ENCODE results near the gene HSF4.

The HSF4 gene

DNA sequence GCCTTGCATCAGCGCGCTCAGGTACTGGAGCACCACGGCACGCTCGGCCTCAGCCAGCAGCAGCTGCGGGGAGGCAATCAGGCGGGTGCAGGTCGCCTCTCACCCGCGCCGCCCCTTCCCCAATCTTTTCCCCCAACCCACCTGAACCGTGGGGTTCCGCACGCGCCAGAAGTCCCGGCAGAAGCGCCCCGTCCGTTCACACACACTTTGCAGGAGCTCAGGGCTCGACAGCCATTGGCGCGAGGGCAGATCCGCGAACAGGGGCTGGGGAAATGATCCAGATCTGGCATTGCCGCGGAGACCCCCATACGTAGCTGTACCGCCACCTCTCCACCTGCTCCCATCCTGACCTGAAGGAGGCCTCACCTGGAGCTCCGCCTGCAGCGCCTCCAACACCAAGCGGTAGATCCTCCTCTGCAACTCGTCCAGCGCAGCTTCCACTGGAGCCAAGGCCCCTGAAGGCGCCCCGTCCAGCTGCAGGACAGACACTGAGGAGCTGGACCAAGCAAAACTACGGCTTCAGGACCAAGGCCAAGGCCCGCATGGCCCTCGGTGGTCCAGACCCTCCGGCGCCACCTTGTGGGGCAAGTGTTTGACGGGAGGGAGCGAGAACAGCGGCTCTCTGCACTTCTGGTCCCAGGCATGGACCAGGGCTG is 20.6 kb downstream of the HSF4 start:
- DNase-seq (ENCODE audit: low read depth) = peak; percentile 75

DNA sequence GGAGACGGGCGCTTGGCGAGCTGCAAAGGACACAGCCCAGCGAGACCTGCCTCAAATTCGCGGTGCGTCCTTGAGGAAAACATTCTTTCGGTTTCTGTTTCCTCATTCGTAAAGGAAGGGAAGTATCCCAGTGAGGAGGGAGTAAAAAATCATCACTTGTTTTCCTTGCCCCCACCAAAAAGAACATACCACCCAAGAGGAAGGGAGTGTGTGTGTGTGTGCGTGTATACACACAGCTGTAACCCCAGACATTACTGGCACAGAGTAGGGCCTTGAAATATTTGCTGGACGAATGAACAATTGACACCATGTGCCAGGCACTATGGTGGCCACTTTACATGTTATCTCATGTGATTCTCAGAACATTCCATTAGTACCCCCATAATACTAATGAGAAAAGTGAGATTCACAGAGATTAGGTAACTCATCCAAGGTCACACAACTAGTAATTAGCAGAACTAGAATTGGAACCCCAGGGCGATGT is 21.1 kb downstream of the HSF4 start:
- DNase-seq (ENCODE audit: low read depth) = no peak

GRCh38 chr16:67186550-67186950 is 22.0 kb downstream of the HSF4 start:
- DNase-seq (ENCODE audit: low read depth) = no peak

DNA sequence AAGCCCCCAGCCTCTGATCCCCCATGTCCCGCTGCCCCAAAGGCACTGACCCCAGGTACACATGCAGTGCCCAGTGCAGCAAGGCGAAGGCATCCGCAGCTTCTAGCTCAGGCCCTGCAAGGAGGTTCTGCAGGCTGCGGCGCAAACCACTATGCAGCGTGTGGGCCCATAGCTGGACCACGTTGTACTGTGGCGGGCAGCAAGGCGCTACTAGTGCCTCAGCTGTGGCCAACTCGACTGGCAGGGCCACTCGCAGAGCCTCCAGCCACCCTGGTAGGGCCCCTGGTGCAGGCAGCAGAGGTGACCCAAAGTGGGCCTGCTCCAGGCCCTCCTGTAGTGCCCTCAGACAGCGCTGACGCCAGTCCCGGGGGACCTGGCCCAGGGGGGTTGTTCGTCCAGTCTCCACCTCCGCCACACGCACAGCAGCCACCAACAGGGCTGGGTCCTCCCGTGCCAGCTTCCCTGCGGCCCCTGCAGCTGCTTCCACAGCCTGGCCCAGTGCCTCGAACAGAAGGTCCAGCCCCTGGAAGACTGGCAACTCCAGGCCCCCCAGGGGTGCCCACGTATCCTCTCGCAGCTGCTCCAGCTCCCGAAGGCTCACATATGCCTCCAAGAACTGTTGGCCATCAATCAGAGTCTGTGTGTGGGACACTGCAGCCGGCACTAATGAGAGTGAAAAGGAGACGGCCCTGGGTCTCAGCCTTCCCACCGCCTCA is 22.8 kb downstream of the HSF4 start:
- DNase-seq (ENCODE audit: low read depth) = no peak

DNA sequence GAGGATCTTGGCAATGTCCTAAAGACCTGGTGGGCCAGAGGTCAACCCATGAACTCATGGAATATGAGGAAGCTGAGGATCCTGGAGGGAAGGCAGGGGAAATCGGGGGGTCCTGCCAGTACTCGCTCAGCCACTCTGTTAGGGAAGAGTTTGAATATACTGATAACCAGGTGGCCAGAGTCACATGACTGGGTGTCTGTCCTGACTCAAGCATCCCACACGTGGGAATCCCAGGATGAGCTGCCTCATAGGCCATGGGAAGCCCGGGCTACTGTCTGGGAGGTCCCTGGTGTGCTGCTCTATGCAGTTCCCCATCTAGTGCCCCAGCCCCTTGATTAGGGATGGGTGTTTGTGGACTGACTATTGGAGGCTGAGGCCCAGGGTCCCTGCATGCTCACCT is 23.8 kb downstream of the HSF4 start:
- no peak for DNase-seq (ENCODE audit: low read depth)

GRCh38 chr16:67188798-67189197 is 24.3 kb downstream of the HSF4 start:
- DNase-seq (ENCODE audit: low read depth) = no peak

GRCh38 chr16:67190041-67190440 is 25.5 kb downstream of the HSF4 start, which contains the start of gene EXOC3L1:
Gene EXOC3L1 (minus strand): TSS chr16:67190136. CDS start chr16:67189676, 460 bp downstream.
- DNase-seq (ENCODE audit: low read depth) = no peak

- no peak for DNase-seq (ENCODE audit: low read depth)
These were observed 26.2 kb downstream of the HSF4 start for GRCh38 chr16:67190448-67191399.

GRCh38 chr16:67191411-67191994 is 27.0 kb downstream of the HSF4 start:
- DNase-seq (ENCODE audit: low read depth) = no peak

DNA sequence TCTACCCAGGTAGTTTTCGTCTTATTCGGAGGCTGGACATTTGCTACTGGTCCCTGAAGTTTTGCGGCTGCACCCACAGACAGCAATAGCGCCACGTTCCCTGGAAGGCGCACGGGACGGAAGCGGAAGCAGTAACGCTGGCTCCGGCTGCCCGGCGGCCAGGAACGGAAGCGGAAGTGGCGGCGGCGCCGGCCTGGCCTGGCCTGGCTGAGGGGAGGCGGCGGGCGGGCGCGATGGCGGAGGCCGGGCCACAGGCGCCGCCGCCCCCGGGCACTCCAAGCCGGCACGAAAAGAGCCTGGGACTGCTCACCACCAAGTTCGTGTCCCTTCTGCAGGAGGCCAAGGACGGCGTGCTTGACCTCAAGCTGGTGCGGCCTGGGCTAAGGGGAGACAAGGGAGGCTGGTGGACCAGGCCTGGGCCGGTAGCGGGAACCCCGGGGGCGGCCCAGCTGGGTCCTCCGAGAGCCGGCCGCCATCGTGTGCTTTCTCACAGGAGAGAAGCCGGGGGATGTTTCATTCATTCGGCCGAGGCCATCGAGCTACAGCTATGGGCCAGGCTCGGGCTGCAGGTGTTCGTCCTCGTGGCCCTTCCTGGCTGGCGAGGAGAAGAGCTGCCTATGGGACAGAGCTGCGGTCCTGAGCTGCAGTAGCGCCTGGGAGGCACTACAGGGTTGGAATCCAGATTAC is 27.6 kb downstream of the HSF4 start, which contains the start of gene E2F4:
Gene E2F4, plus strand, starts transcription at position 161 of the 687 bp plus-strand sequence. Its CDS starts 73 bp downstream, at position 234.
- DNase-seq (ENCODE audit: low read depth) = peak; percentile 80

- DNase-seq (ENCODE audit: low read depth) = no peak
These were observed 28.3 kb downstream of the HSF4 start for GRCh38 chr16:67192781-67193361.

GRCh38 chr16:67193536-67193935 is 29.0 kb downstream of the HSF4 start:
- DNase-seq (ENCODE audit: low read depth) = no peak

GRCh38 chr16:67194260-67194659 is 29.7 kb downstream of the HSF4 start:
- no peak for DNase-seq (ENCODE audit: low read depth)

DNA sequence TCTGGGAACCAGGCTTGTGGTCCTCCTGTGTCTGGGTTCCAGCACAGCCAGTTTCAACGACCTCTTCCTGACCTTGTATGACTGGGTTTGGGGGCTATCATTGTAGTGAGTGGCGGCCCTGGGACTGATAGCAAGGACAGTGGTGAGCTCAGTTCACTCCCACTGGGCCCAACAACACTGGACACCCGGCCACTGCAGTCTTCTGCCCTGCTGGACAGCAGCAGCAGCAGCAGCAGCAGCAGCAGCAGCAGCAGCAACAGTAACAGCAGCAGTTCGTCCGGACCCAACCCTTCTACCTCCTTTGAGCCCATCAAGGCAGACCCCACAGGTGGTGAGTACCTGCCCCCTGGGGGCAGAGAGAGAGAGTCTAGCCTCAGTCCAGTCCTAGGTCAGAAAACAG is 31.1 kb downstream of the HSF4 start:
- no peak for DNase-seq (ENCODE audit: low read depth)

GRCh38 chr16:67196881-67197280 is 32.3 kb downstream of the HSF4 start:
- no peak for DNase-seq (ENCODE audit: low read depth)

GRCh38 chr16:67197704-67198103 is 33.2 kb downstream of the HSF4 start:
- DNase-seq (ENCODE audit: low read depth) = no peak

DNA sequence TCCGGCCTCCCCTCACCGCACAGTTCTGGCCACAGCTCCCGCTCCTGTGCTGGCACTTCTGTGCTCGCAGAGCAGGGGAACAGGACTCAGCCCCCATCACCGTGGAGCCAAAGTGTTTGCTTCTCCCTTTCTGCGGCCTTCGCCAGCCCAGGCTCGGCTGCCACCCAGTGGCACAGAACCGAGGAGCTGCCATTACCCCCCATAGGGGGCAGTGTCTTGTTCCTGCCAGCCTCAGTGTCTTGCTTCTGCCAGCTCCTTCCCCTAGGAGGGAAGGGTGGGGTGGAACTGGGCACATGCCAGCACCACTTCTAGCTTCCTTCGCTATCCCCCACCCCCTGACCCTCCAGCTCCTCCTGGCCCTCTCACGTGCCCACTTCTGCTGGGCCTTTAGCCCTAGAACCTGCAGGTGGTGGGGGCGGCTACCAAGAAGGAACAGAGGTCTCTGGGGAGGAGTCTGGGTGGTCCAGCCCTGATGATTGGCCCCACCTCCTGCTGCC is 33.7 kb downstream of the HSF4 start:
- DNase-seq (ENCODE audit: low read depth) = no peak

DNA sequence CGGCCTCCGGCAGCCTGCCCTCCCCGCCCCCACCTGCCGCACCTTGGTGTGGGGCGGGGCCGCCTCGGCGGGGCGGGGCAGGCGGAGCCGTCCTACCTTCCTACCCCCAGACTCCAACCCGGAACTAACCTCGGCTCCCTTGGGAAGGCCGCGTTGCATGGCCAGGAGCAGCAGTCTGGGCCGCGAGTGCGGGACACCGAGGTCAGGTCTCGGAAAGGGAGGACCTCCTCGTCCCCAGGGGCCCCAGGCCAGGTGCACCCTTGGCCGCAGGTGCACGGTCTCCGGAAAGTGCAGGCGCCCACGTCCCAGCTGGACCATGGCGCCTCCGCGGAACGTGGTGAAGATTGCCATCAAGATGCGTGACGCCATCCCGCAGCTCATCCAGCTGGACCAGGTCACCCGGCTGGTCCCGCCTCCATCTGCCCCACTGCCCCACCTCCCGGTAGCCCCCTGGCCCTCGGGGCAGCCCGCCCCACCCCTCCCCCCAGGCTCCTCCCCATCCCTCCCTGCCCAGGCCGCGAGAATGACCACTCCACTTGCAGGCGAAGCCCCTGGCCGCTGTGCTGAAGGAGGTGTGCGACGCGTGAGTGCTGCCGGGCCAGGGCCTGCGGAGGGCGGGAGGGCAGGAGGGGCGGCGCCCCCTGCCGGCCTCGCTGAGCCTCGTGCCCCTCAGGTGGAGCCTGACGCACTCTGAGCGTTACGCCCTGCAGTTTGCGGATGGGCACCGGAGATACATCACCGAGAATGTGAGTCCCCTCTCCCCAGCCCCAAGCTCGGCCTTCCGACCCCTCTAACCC is 34.7 kb downstream of the HSF4 start, which contains the start of gene ELMO3:
Gene ELMO3, plus strand, starts transcription at position 121 of the 797 bp plus-strand sequence. Its CDS starts 196 bp downstream, at position 317.
- DNase-seq (ENCODE audit: low read depth) = no peak

DNA sequence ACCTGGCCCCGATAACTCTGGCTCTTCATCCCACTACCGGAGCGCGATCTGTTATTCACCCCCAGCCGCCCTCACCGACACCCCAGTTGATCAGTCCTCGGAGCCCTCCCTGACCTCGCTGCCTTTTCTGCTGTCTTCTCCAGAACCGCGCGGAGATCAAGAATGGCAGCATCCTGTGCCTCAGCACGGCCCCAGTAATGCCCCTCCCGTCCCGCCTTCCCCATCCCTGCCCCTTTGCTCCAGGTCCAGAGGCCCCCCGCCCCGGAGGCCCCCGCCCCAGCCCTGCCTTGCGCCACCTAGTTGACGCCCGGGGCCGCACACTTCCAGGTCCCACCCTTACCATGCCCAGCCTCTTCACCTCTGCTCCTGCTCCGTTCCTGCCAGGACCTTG is 35.3 kb downstream of the HSF4 start:
- DNase-seq (ENCODE audit: low read depth) = no peak

- no peak for DNase-seq (ENCODE audit: low read depth)
These were observed 35.9 kb downstream of the HSF4 start for GRCh38 chr16:67200491-67200890.
